Neural progenitor cell (in vitro differentiated cells): Measurements from ENCODE around the gene DNAH7. TPM values are rescaled to one million over a fixed set of nuclear protein-coding genes. Genes with fewer than 3 reads are reported as not detected.

Experiments used
- DNase-seq: peaks from one replicate; pipeline ENCODE4 v3.0.0-alpha.2; 2016; ENCODE audit warnings: low spot score
- H2AFZ ChIP-seq: fragments of 200-600 bp; sonication (generic); replicated peaks from 2 replicates; pipeline ENCODE4 v1.6.1; 2016; ENCODE audit warnings: antibody characterized with exemption
- H3F3A ChIP-seq: fragments of 200-600 bp; sonication (generic); 2 replicates; pipeline ENCODE4 v1.6.1; 2016; ENCODE audit warnings: antibody characterized with exemption, low read depth
- H3K27ac ChIP-seq: fragments of 200-600 bp; sonication (generic); 2 replicates; pipeline ENCODE4 v1.5.1; 2016; ENCODE audit warnings: mild to moderate bottlenecking
- H3K27me3 ChIP-seq: fragments of 200-600 bp; sonication (generic); 2 replicates; pipeline ENCODE4 v1.6.1; 2016; ENCODE audit warnings: mild to moderate bottlenecking, moderate library complexity
- H3K36me3 ChIP-seq: fragments of 200-600 bp; sonication (generic); 2 replicates; pipeline ENCODE4 v1.5.1; 2016
- H3K4me1 ChIP-seq: fragments of 200-600 bp; sonication (generic); 2 replicates; pipeline ENCODE4 v1.6.1; 2016; ENCODE audit warnings: mixed run types
- H3K4me2 ChIP-seq: fragments of 200-600 bp; sonication (generic); 2 replicates; pipeline ENCODE4 v1.6.1; 2016
- H3K4me3 ChIP-seq: fragments of 200-600 bp; sonication (generic); 2 replicates; pipeline ENCODE4 v1.5.1; 2016
- H3K79me2 ChIP-seq: fragments of 200-600 bp; sonication (generic); 2 replicates; pipeline ENCODE4 v1.6.1; 2016; ENCODE audit warnings: low read depth
- H3K9ac ChIP-seq: fragments of 200-600 bp; sonication (generic); 2 replicates; pipeline ENCODE4 v1.6.1; 2016
- H3K9me3 ChIP-seq: fragments of 200-600 bp; sonication (generic); 2 replicates; pipeline ENCODE4 v1.5.1; 2016; ENCODE audit warnings: low read depth
- H4K20me1 ChIP-seq: fragments of 200-600 bp; sonication (generic); 2 replicates; pipeline ENCODE4 v1.6.1; 2016; ENCODE audit warnings: low read depth
- H3K27ac Mint-ChIP-seq: 3 replicates; pipeline ENCODE4 v1.8.0; 2021; ENCODE audit warnings: mixed read lengths
- H3K27me3 Mint-ChIP-seq: 2 replicates; pipeline ENCODE4 v1.8.0; 2022; ENCODE audit warnings: low read depth, mild to moderate bottlenecking, inconsistent platforms, moderate library complexity, mixed read lengths; ENCODE audit not compliant: insufficient read depth
- H3K36me3 Mint-ChIP-seq: 3 replicates; pipeline ENCODE4 v1.8.0; 2021; ENCODE audit warnings: mixed read lengths
- H3K4me1 Mint-ChIP-seq: 3 replicates; pipeline ENCODE4 v1.8.0; 2021; ENCODE audit warnings: mixed read lengths
- H3K4me3 Mint-ChIP-seq: 3 replicates; pipeline ENCODE4 v1.8.0; 2021; ENCODE audit warnings: mild to moderate bottlenecking, moderate library complexity, mixed read lengths
- H3K9me3 Mint-ChIP-seq: 3 replicates; pipeline ENCODE4 v1.8.0; 2020; ENCODE audit warnings: mixed read lengths
- CTCF ChIP-seq: fragments of 200-600 bp; sonication (generic); IDR thresholded peaks from 2 replicates; pipeline ENCODE4 v1.5.1; 2017; ENCODE audit warnings: antibody characterized with exemption, mild to moderate bottlenecking
- EZH2 ChIP-seq: fragments of 200-600 bp; sonication (generic); IDR thresholded peaks from 2 replicates; pipeline ENCODE4 v1.6.1; 2017; ENCODE audit warnings: antibody characterized with exemption, mild to moderate bottlenecking, moderate library complexity
- EZH2phosphoT487 ChIP-seq: fragments of 200-600 bp; sonication (generic); IDR thresholded peaks from 2 replicates; pipeline ENCODE4 v1.6.1; 2017; ENCODE audit warnings: antibody characterized with exemption
- total RNA-seq: library from RNA; depleted of rRNA; stranded (reverse); fragments of >200 nt; gene quantifications from 2 replicates; pipeline ENCODE4 v1.2.3, GENCODE V29; 2015; ENCODE audit warnings: low replicate concordance

Gene DNAH7
- total RNA-seq, 1 donor from 2014 or later, result 0.49 TPM

GRCh38 chr2:195709901-195710806, 358.5 kb downstream of the DNAH7 start:
- Histone ChIP-seq H2AFZ (no peak overlapping the region), H3K4me3 (no peak overlapping the region), H3K9ac (no peak overlapping the region), H3K79me2 (peaks cover 50% of the 10 kb centered on the region), H3K36me3 (peaks cover 24% of the 10 kb centered on the region), H3K27ac (no peak overlapping the region), H3F3A (no peaks in the 10 kb centered on the region), H4K20me1 (no peaks in the 10 kb centered on the region), H3K9me3 (no peaks in the 10 kb centered on the region), H3K4me2 (no peak overlapping the region), H3K4me1 (peaks cover 27% of the 10 kb centered on the region), H3K27me3 (no peaks in the 10 kb centered on the region)
- H3K4me3 Mint-ChIP-seq, result no peak overlapping the region
- no peaks in the 10 kb centered on the region for H3K4me1 Mint-ChIP-seq
- H3K27me3 Mint-ChIP-seq, result no peaks in the 10 kb centered on the region
- TF ChIP-seq CTCF (no peak), EZH2 (no peak), EZH2phosphoT487 (no peak)
- H3K36me3 Mint-ChIP-seq, result peaks cover 28% of the 10 kb centered on the region
- no peak overlapping the region for H3K27ac Mint-ChIP-seq
- DNase-seq, result no peak
- H3K9me3 Mint-ChIP-seq, result no peaks in the 10 kb centered on the region

GRCh38 chr2:195706161-195706900, 362.3 kb downstream of the DNAH7 start:
- Histone ChIP-seq H2AFZ (no peak overlapping the region), H3K36me3 (peaks cover 11% of the 10 kb centered on the region), H3K4me1 (peaks cover 27% of the 10 kb centered on the region), H3K9ac (no peak overlapping the region), H3K27ac (peak overlapping the region; percentile 49), H3K79me2 (peaks cover 89% of the 10 kb centered on the region), H3K27me3 (no peaks in the 10 kb centered on the region), H3K9me3 (no peaks in the 10 kb centered on the region), H3K4me3 (no peak overlapping the region), H3K4me2 (peak overlapping the region; percentile 50), H4K20me1 (no peaks in the 10 kb centered on the region), H3F3A (no peaks in the 10 kb centered on the region)
- Mint-ChIP-seq H3K4me3 (no peak overlapping the region), H3K4me1 (no peaks in the 10 kb centered on the region), H3K36me3 (peaks cover 23% of the 10 kb centered on the region), H3K9me3 (peaks cover 5% of the 10 kb centered on the region), H3K27ac (no peak overlapping the region), H3K27me3 (no peaks in the 10 kb centered on the region)
- TF ChIP-seq EZH2 (no peak), EZH2phosphoT487 (no peak), CTCF (no peak)
- DNase-seq, result peak; percentile 51

- Histone ChIP-seq H3K27me3 (no peaks in the 10 kb centered on the region), H3K9me3 (peaks cover 17% of the 10 kb centered on the region), H4K20me1 (no peaks in the 10 kb centered on the region), H3K4me3 (no peak overlapping the region), H2AFZ (no peak overlapping the region), H3K4me1 (peaks cover 7% of the 10 kb centered on the region), H3K9ac (no peak overlapping the region), H3K36me3 (peaks cover 22% of the 10 kb centered on the region), H3K79me2 (peaks cover 99% of the 10 kb centered on the region), H3K27ac (no peak overlapping the region), H3F3A (no peaks in the 10 kb centered on the region), H3K4me2 (no peak overlapping the region)
- no peaks in the 10 kb centered on the region for H3K27me3 Mint-ChIP-seq
- peaks cover 47% of the 10 kb centered on the region for H3K9me3 Mint-ChIP-seq
- H3K27ac Mint-ChIP-seq, result no peak overlapping the region
- H3K36me3 Mint-ChIP-seq, result peaks cover 43% of the 10 kb centered on the region
- DNase-seq, result no peak
- TF ChIP-seq EZH2phosphoT487, result no peak
- TF ChIP-seq EZH2, result no peak
- no peak for TF ChIP-seq CTCF
- H3K4me3 Mint-ChIP-seq, result no peak overlapping the region
- H3K4me1 Mint-ChIP-seq, result no peaks in the 10 kb centered on the region
Observed at GRCh38 chr2:195700480-195700879, 368.2 kb downstream of the DNAH7 start.
